Mesenchymal stem cell (in vitro differentiated cells and primary cell): Measurements from ENCODE around the gene SSTR3.

Experiments
- DNase-seq: peaks from one replicate; pipeline ENCODE4 v3.0.0-alpha.2; 2013
- H2AFZ ChIP-seq: one replicate; pipeline ENCODE4 v1.6.1; 2013; ENCODE audit warnings: low read depth, mild to moderate bottlenecking, control low read depth, inconsistent platforms, low read length, moderate library complexity
- H2AK5ac ChIP-seq: 2 replicates; pipeline ENCODE4 v1.6.1; 2013; ENCODE audit warnings: low read length, moderate library complexity, mild to moderate bottlenecking, inconsistent platforms; ENCODE audit not compliant: severe bottlenecking
- H2BK120ac ChIP-seq: one replicate; pipeline ENCODE4 v1.6.1; 2013; ENCODE audit warnings: low read depth, mild to moderate bottlenecking, inconsistent platforms, low read length, moderate library complexity
- H2BK12ac ChIP-seq, 2 experiments: one replicate each; pipeline ENCODE4 v1.6.1; 2013; ENCODE audit warnings: inconsistent platforms in 2 of 2, low read length in 2 of 2, mild to moderate bottlenecking in 2 of 2, moderate library complexity in 2 of 2, control low read depth in 1 of 2
- H2BK15ac ChIP-seq: one replicate; pipeline ENCODE4 v1.6.1; 2013; ENCODE audit warnings: mild to moderate bottlenecking, low read depth, inconsistent platforms; ENCODE audit not compliant: poor library complexity, severe bottlenecking
- H2BK5ac ChIP-seq: 2 replicates; pipeline ENCODE4 v1.6.1; 2013; ENCODE audit warnings: low read depth, mild to moderate bottlenecking, low read length, control low read depth, inconsistent platforms; ENCODE audit not compliant: poor library complexity, severe bottlenecking
- H3K14ac ChIP-seq, 2 experiments: one replicate each; pipeline ENCODE4 v1.6.1; 2013; ENCODE audit warnings: inconsistent platforms in 2 of 2, low read length in 2 of 2, control low read depth in 1 of 2, mild to moderate bottlenecking in 1 of 2, moderate library complexity in 1 of 2
- H3K18ac ChIP-seq, 2 experiments: one replicate each; pipeline ENCODE4 v1.6.1; 2013; ENCODE audit warnings: inconsistent platforms in 2 of 2, low read length in 2 of 2, control low read depth in 1 of 2, low read depth in 1 of 2, mild to moderate bottlenecking in 1 of 2
- H3K23ac ChIP-seq, 2 experiments: one replicate each; pipeline ENCODE4 v1.6.1; 2013; ENCODE audit warnings: inconsistent platforms in 2 of 2, low read length in 2 of 2, mild to moderate bottlenecking in 2 of 2, moderate library complexity in 2 of 2, control low read depth in 1 of 2
- H3K27ac ChIP-seq: 2 replicates; pipeline ENCODE4 v1.5.1; 2013; ENCODE audit warnings: mild to moderate bottlenecking, moderate library complexity, low read length, control low read depth, inconsistent platforms; ENCODE audit not compliant: poor library complexity, severe bottlenecking
- H3K27me3 ChIP-seq, 2 experiments: 2 replicates each; pipeline versions ENCODE4 v1.6.1 to v1.7.0; 2013; ENCODE audit warnings: low read length in 2 of 2, mild to moderate bottlenecking in 2 of 2, moderate library complexity in 2 of 2, control low read depth in 1 of 2, inconsistent platforms in 1 of 2; ENCODE audit not compliant: control insufficient read depth in 1 of 2, insufficient read depth in 1 of 2
- H3K36me3 ChIP-seq, 2 experiments: 2 replicates each; pipeline versions ENCODE4 v1.6.1 to v1.7.0; 2013; ENCODE audit warnings: low read length in 2 of 2, control low read depth in 1 of 2, inconsistent platforms in 1 of 2, low read depth in 1 of 2, mild to moderate bottlenecking in 1 of 2; ENCODE audit not compliant: insufficient read depth in 2 of 2, control insufficient read depth in 1 of 2
- H3K4ac ChIP-seq, 2 experiments: one replicate each; pipeline ENCODE4 v1.6.1; 2013; ENCODE audit warnings: inconsistent platforms in 2 of 2, low read length in 2 of 2, mild to moderate bottlenecking in 2 of 2, moderate library complexity in 2 of 2, control low read depth in 1 of 2, low read depth in 1 of 2
- H3K4me1 ChIP-seq: 2 replicates; pipeline ENCODE4 v1.6.1; 2013; ENCODE audit warnings: low read depth, low read length, control low read depth; ENCODE audit not compliant: control insufficient read depth, insufficient read depth
- H3K4me2 ChIP-seq: 2 replicates; pipeline ENCODE4 v1.6.1; 2013; ENCODE audit warnings: low read length, mild to moderate bottlenecking, inconsistent platforms; ENCODE audit not compliant: poor library complexity, severe bottlenecking
- H3K4me3 ChIP-seq, 2 experiments: 2 replicates each; pipeline versions ENCODE4 v1.5.1 to v1.7.0; 2013; ENCODE audit warnings: low read length in 2 of 2, mild to moderate bottlenecking in 2 of 2, control low read depth in 1 of 2, low read depth in 1 of 2; ENCODE audit not compliant: insufficient read depth in 1 of 2
- H3K79me1 ChIP-seq: replicated peaks from 2 replicates; pipeline ENCODE4 v1.6.1; 2013; ENCODE audit warnings: mild to moderate bottlenecking, control low read depth, low read length, inconsistent platforms; ENCODE audit not compliant: poor library complexity, severe bottlenecking
- H3K9ac ChIP-seq: 2 replicates; pipeline ENCODE4 v1.7.0; 2013; ENCODE audit warnings: mild to moderate bottlenecking, low read length, moderate library complexity
- H3K9me3 ChIP-seq: 2 replicates; pipeline ENCODE4 v1.7.0; 2013; ENCODE audit warnings: mild to moderate bottlenecking, low read length; ENCODE audit not compliant: control insufficient read depth
- H4K8ac ChIP-seq: one replicate; pipeline ENCODE4 v1.6.1; 2013; ENCODE audit warnings: inconsistent platforms, mild to moderate bottlenecking, low read length, moderate library complexity
- H4K91ac ChIP-seq: one replicate; pipeline ENCODE4 v1.6.1; 2013; ENCODE audit warnings: mild to moderate bottlenecking, low read length, inconsistent platforms
- WGBS: methylation state at CpG from one replicate; pipeline ENCODE4 v1.1.7; 2013; ENCODE audit warnings: mixed read lengths; 5-methylcytosine and 5-hydroxymethylcytosine counted together

The SSTR3 gene

DNA sequence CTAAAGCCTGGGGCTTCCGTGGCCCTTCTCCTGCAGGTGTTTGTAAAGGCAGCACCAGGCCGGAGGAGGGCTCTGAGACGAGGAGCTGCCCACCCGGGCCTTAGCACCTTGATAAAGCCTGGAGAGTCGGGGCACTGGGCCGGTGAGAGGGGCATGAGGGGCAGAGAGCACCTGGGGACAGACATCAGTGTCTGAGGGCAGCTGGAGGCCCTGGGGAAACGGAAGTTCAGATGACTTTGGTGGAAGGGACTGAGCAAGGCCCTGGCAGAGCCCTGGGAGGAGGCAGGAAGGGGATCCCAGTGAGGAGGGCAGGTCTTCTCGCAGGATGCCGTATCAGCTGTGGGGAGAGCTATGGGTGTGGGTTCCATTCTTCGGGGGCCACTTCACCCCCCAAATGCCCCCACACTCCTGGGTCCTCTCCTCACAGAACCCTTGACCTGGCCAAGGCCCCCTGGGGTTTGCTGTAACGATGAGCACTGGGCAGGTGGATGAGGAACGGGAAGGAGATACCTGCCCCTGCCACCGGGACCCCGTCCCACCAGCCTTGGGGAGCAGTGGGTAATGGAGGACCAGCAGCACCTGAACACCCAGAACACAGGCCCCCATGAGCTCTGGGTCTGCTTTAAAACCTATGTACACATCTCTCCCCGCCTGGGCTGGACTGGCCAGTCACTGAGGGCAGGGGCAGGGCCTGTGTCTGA is 31.6 kb downstream of the SSTR3 start:
- Histone ChIP-seq H2BK15ac (no peak overlapping the region), H3K23ac (no peak overlapping the region), H3K27me3 (peaks cover 0 to 6% of the 10 kb centered on the region in 2 experiments), H2BK120ac (no peak overlapping the region), H2AFZ (no peak overlapping the region), H3K9ac (no peak overlapping the region), H3K79me1 (no peaks in the 10 kb centered on the region), H3K18ac (no peak overlapping the region), H3K4ac (no peak overlapping the region), H3K9me3 (no peaks in the 10 kb centered on the region), H4K91ac (no peak overlapping the region), H3K4me3 (no peak overlapping the region), H3K4me2 (no peak overlapping the region), H2AK5ac (no peak overlapping the region), H3K14ac (no peak overlapping the region), H4K8ac (no peak overlapping the region), H3K36me3 (peaks cover 36 to 48% of the 10 kb centered on the region in 2 experiments), H2BK12ac (no peak overlapping the region), H3K27ac (no peak overlapping the region), H3K4me1 (peaks cover 9% of the 10 kb centered on the region), H2BK5ac (no peak overlapping the region)
- no peak for DNase-seq
- WGBS = 93% methylated on average over 12 of the region's 15 CpGs

- H3K14ac ChIP-seq = no peak overlapping the region
- H3K23ac ChIP-seq = no peak overlapping the region
- peaks cover 0 to 13% of the 10 kb centered on the region in 2 experiments for H3K27me3 ChIP-seq
- no peak overlapping the region for H2BK120ac ChIP-seq
- H3K4me3 ChIP-seq = no peak overlapping the region
- H3K4me2 ChIP-seq = no peak overlapping the region
- H2AFZ ChIP-seq = no peak overlapping the region
- no peak overlapping the region for H3K27ac ChIP-seq
- no peak overlapping the region for H3K18ac ChIP-seq
- H3K36me3 ChIP-seq = peaks cover 32 to 42% of the 10 kb centered on the region in 2 experiments
- DNase-seq = no peak
- H2BK12ac ChIP-seq = no peak overlapping the region
- WGBS = 91% methylated on average over 31 of the region's 31 CpGs
- no peak overlapping the region for H2BK5ac ChIP-seq
- peak overlapping the region; percentile 32 for H2BK15ac ChIP-seq
- no peak overlapping the region for H4K8ac ChIP-seq
- H3K4me1 ChIP-seq = peaks cover 9% of the 10 kb centered on the region
- H3K9me3 ChIP-seq = no peaks in the 10 kb centered on the region
- no peak overlapping the region for H2AK5ac ChIP-seq
- no peak overlapping the region for H3K4ac ChIP-seq
- H3K9ac ChIP-seq = no peak overlapping the region
- H4K91ac ChIP-seq = no peak overlapping the region
- H3K79me1 ChIP-seq = no peaks in the 10 kb centered on the region
Measured at GRCh38 chr22:37179622-37180420, 32.5 kb downstream of the SSTR3 start.

DNA sequence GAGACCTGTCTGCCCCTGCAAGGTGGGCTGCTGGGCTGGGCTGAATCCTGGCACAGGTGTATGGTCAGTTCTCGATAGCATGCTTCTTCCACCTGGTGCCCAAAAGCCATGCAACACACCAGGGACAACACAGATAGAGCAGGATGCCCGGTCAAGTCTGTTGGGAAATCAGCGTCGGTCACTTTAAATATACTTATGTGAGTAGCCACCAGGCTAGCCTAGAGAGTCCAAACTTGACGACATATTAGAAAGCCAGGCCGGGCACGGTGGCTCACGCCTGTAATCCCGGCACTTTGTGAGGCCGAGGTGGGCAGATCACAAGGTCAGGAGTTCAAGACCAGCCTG is 33.2 kb downstream of the SSTR3 start:
- H3K9ac ChIP-seq = no peak overlapping the region
- DNase-seq = no peak
- no peak overlapping the region for H2BK12ac ChIP-seq
- H3K23ac ChIP-seq = no peak overlapping the region
- H3K79me1 ChIP-seq = no peaks in the 10 kb centered on the region
- H3K4me3 ChIP-seq = no peak overlapping the region
- H3K14ac ChIP-seq = no peak overlapping the region
- H2BK15ac ChIP-seq = no peak overlapping the region
- no peak overlapping the region for H2BK5ac ChIP-seq
- no peak overlapping the region for H4K8ac ChIP-seq
- H3K27ac ChIP-seq = no peak overlapping the region
- peaks cover 24 to 39% of the 10 kb centered on the region in 2 experiments for H3K36me3 ChIP-seq
- peaks cover 0 to 21% of the 10 kb centered on the region in 2 experiments for H3K27me3 ChIP-seq
- H4K91ac ChIP-seq = no peak overlapping the region
- H3K4me1 ChIP-seq = peaks cover 9% of the 10 kb centered on the region
- H3K4me2 ChIP-seq = no peak overlapping the region
- H2BK120ac ChIP-seq = no peak overlapping the region
- no peak overlapping the region for H3K4ac ChIP-seq
- no peaks in the 10 kb centered on the region for H3K9me3 ChIP-seq
- H2AK5ac ChIP-seq = no peak overlapping the region
- no peak overlapping the region for H3K18ac ChIP-seq
- 92% methylated on average over 9 of the region's 10 CpGs for whole genome bisulfite sequencing
- H2AFZ ChIP-seq = no peak overlapping the region

- no peak overlapping the region for H2AK5ac ChIP-seq
- H3K9ac ChIP-seq = peak overlapping the region; percentile 17
- H3K4me1 ChIP-seq = peaks cover 9% of the 10 kb centered on the region
- DNase-seq = no peak
- H3K27me3 ChIP-seq = peaks cover 0 to 26% of the 10 kb centered on the region in 2 experiments
- H3K18ac ChIP-seq = no peak overlapping the region
- H3K14ac ChIP-seq = no peak overlapping the region
- H3K4ac ChIP-seq = no peak overlapping the region
- 82% methylated on average over 17 of the region's 17 CpGs for WGBS
- no peak overlapping the region for H2AFZ ChIP-seq
- no peak overlapping the region for H2BK5ac ChIP-seq
- H2BK12ac ChIP-seq = no peak overlapping the region
- no peaks in the 10 kb centered on the region for H3K9me3 ChIP-seq
- no peak overlapping the region for H3K23ac ChIP-seq
- H3K4me3 ChIP-seq = no peak overlapping the region
- H3K79me1 ChIP-seq = no peaks in the 10 kb centered on the region
- H2BK120ac ChIP-seq = peak overlapping the region; percentile 38
- no peak overlapping the region for H2BK15ac ChIP-seq
- H3K36me3 ChIP-seq = peaks cover 19 to 34% of the 10 kb centered on the region in 2 experiments
- H4K8ac ChIP-seq = no peak overlapping the region
- H3K27ac ChIP-seq = no peak overlapping the region
- H3K4me2 ChIP-seq = no peak overlapping the region
- no peak overlapping the region for H4K91ac ChIP-seq
Measured at GRCh38 chr22:37178350-37179125, 33.7 kb downstream of the SSTR3 start.
